HepG2 (cell line): Measurements from ENCODE around the gene EIF3M. TPM values are rescaled to one million over a fixed set of nuclear protein-coding genes. Genes with fewer than 3 reads are reported as not detected.

Source experiments
- ATAC-seq: fragments of 200-7000 bp; cut with Tn5 transposase; 3 replicates; pipeline ENCODE4 v1.9.1; 2020; ENCODE audit warnings: mild to moderate bottlenecking, moderate library complexity
- BruUV-seq: library from RNA; stranded (reverse); fragments of 400-500 nt; replicated peaks from 2 replicates; lab custom pipeline; 2021; lab: Mats Ljungman, UMichigan
- CTCF ChIA-PET: fragments of 300-600 bp; formaldehyde crosslinking; extraction: SDS; loops from one replicate; lab custom pipeline; 2021; ENCODE audit warnings: low total read pairs, inconsistent platforms, low intra/inter-chr PET ratio; lab: Yijun Ruan, JAX
- POLR2A ChIA-PET: fragments of 350-600 bp; sonication (Branson Sonifier 250); formaldehyde crosslinking; loops from one replicate; lab custom pipeline; 2020; ENCODE audit warnings: antibody characterized with exemption, inconsistent platforms; lab: Yijun Ruan, JAX
- DNase-seq: peaks from one replicate; pipeline ENCODE4 v3.0.0-alpha.2; 2015; ENCODE audit warnings: low spot score
- FAIRE-seq: peaks from 3 replicates; lab custom pipeline; 2011; peaks lifted over from hg19 to GRCh38; lab: Jason Lieb, UNC
- H2AFZ ChIP-seq: one replicate; pipeline ENCODE4 v1.6.1; 2011; ENCODE audit warnings: low read length, inconsistent platforms
- H3K27ac ChIP-seq: fragments of 300-600 bp; 3 replicates; pipeline ENCODE4 v1.8.0; 2011; ENCODE audit warnings: mixed run types, mild to moderate bottlenecking, mixed read lengths, low read length, inconsistent platforms; ENCODE audit not compliant: insufficient read depth; ENCODE audit errors: extremely low read length
- H3K27me3 ChIP-seq, 2 experiments: fragments of 200-600 bp in 1 of 2; 2 replicates in 1 of 2; 3 replicates in 1 of 2; pipeline versions ENCODE4 v1.6.0 to v1.8.0; 2011; ENCODE audit warnings: low read length in 2 of 2, mild to moderate bottlenecking in 2 of 2, moderate library complexity in 2 of 2, inconsistent platforms in 1 of 2; ENCODE audit not compliant: insufficient read depth in 2 of 2, control insufficient read depth in 1 of 2
- H3K36me3 ChIP-seq, 2 experiments: fragments of 200-600 bp in 1 of 2; replicated peaks in 1 of 2; 2 replicates in 1 of 2; 3 replicates in 1 of 2; pipeline versions ENCODE4 v1.5.1 to v1.8.0; 2011; ENCODE audit warnings: low read length in 2 of 2, inconsistent platforms in 1 of 2; ENCODE audit not compliant: insufficient read depth in 2 of 2, control insufficient read depth in 1 of 2
- H3K4me1 ChIP-seq: 2 replicates; pipeline ENCODE4 v1.5.1; 2012; ENCODE audit warnings: low read length, inconsistent platforms; ENCODE audit not compliant: insufficient read depth
- H3K4me2 ChIP-seq: 2 replicates; pipeline ENCODE4 v1.6.0; 2011; ENCODE audit warnings: low read depth, low read length, inconsistent platforms
- H3K4me3 ChIP-seq, 3 experiments: fragments of 200-600 bp in 1 of 3; sonication (generic), shearing (Covaris generic) in 1 of 3; replicated peaks in 1 of 3; 2 replicates each; pipeline ENCODE4 v1.5.1; 2011 to 2016; ENCODE audit warnings: low read length in 3 of 3, inconsistent platforms in 2 of 3, low read depth in 2 of 3, mild to moderate bottlenecking in 2 of 3, control low read depth in 1 of 3, mixed read lengths in 1 of 3; ENCODE audit not compliant: insufficient read depth in 1 of 3
- H3K79me2 ChIP-seq: one replicate; pipeline ENCODE4 v1.6.1; 2011; ENCODE audit warnings: low read length, inconsistent platforms; ENCODE audit not compliant: insufficient read depth
- H3K9ac ChIP-seq: 2 replicates; pipeline ENCODE4 v1.6.0; 2011; ENCODE audit warnings: mild to moderate bottlenecking, low read depth, low read length, inconsistent platforms; ENCODE audit not compliant: insufficient read depth
- H3K9me3 ChIP-seq: 2 replicates; pipeline ENCODE4 v1.5.1; 2012; ENCODE audit warnings: mild to moderate bottlenecking, low read length
- H4K20me1 ChIP-seq: 2 replicates; pipeline ENCODE4 v1.6.0; 2011; ENCODE audit warnings: inconsistent platforms, mild to moderate bottlenecking, low read length, moderate library complexity; ENCODE audit not compliant: insufficient read depth
- BORCS8-MEF2B ChIP-seq: sonication (generic); formaldehyde crosslinking; IDR thresholded peaks from 2 replicates; pipeline ENCODE4 v1.8.0; 2022; ENCODE audit warnings: mild to moderate bottlenecking, missing genetic modification reagents
- GATAD2A ChIP-seq: IDR thresholded peaks from 2 replicates; pipeline ENCODE4 v1.6.1; 2016
- HNF4A ChIP-seq: sonication (generic); formaldehyde crosslinking; IDR thresholded peaks from 2 replicates; pipeline ENCODE4 v1.4.0; 2020; ENCODE audit warnings: missing genetic modification reagents
- ISL2 ChIP-seq: sonication (generic); formaldehyde crosslinking; IDR thresholded peaks from 2 replicates; pipeline ENCODE4 v1.5.0; 2020; ENCODE audit warnings: missing genetic modification reagents
- NR2F6 ChIP-seq, 2 experiments: IDR thresholded peaks; 2 replicates each; pipeline ENCODE4 v1.6.1; 2016; ENCODE audit warnings: antibody characterized with exemption in 1 of 2, mild to moderate bottlenecking in 1 of 2
- SOX13 ChIP-seq, 3 experiments: fragments of 450-650 bp in 1 of 3; sonication (generic) in 1 of 3; formaldehyde crosslinking in 1 of 3; IDR thresholded peaks in 2 of 3; conservative IDR thresholded peaks in 1 of 3; 2 replicates each; pipeline versions ENCODE4 v1.5.0 to v1.6.1; 2016 to 2020; ENCODE audit warnings: antibody characterized with exemption in 1 of 3, mild to moderate bottlenecking in 1 of 3, missing compliant biosample characterization in 1 of 3, missing genetic modification reagents in 1 of 3, moderate library complexity in 1 of 3
- TBX2 ChIP-seq: sonication (generic); formaldehyde crosslinking; IDR thresholded peaks from 2 replicates; pipeline ENCODE4 v1.5.0; 2020; ENCODE audit warnings: missing genetic modification reagents, mild to moderate bottlenecking, borderline replicate concordance
- TCF7 ChIP-seq: sonication (generic); IDR thresholded peaks from 2 replicates; pipeline ENCODE4 v1.6.1; 2016; ENCODE audit warnings: antibody characterized with exemption, low read depth
- TFAP4 ChIP-seq: sonication (generic); IDR thresholded peaks from 2 replicates; pipeline ENCODE4 v1.6.1; 2016; ENCODE audit warnings: low read depth, borderline replicate concordance
- WGBS: methylation state at CpG from one replicate; pipeline ENCODE4 v1.1.6; 2017; ENCODE audit warnings: low lambda C conversion rate; 5-methylcytosine and 5-hydroxymethylcytosine counted together
- in situ Hi-C: cut with HindIII; loops from 2 replicates; pipeline ENCODE4 v1.10.0; 2017; ENCODE audit warnings: low pct_unique_long_range_greater_than_20kb; ENCODE audit not compliant: extremely low pct_ligation_motif_present
- intact Hi-C: fragments of 100-400 bp; cut with micrococcal nuclease; formaldehyde crosslinking; loops from one replicate; pipeline ENCODE4 v1.10.0; 2022; ENCODE audit not compliant: unreplicated experiment
- polyA plus RNA-seq, 8 experiments: library from polyadenylated mRNA; depleted of rRNA in 3 of 8; stranded (reverse) in 7 of 8; unstranded in 1 of 8; fragments of >200 nt; fragmentation: Illumina TruSeq in 4 of 8; extraction: Trizol in 4 of 8; gene quantifications; 2 replicates each; pipeline versions ENCODE4 v1.2.1 to v1.2.3, GENCODE V29; 2011 to 2016; ENCODE audit warnings: low read depth in 4 of 8, missing spikeins in 1 of 8, mixed read lengths in 1 of 8; ENCODE audit not compliant: insufficient read depth in 1 of 8
- total RNA-seq, 5 experiments: library from RNA; depleted of rRNA; stranded (reverse); fragments of >200 nt; fragmentation: Illumina TruSeq; extraction: Trizol; gene quantifications; 2 replicates each; pipeline ENCODE4 v1.2.3, GENCODE V29; 2016; ENCODE audit warnings: low read depth in 1 of 5
- TF ChIP-seq, protein P1 (sequence below): IDR thresholded peaks from 2 replicates; pipeline ENCODE4 v1.4.0; 2020; ENCODE audit warnings: mild to moderate bottlenecking, missing genetic modification reagents

The EIF3M gene
- total and polyA plus RNA-seq, 2 of the 13 experiments (the other 11 are each of a cell fraction or from before 2014, with no cell fraction given) = 279 to 389 TPM

DNA sequence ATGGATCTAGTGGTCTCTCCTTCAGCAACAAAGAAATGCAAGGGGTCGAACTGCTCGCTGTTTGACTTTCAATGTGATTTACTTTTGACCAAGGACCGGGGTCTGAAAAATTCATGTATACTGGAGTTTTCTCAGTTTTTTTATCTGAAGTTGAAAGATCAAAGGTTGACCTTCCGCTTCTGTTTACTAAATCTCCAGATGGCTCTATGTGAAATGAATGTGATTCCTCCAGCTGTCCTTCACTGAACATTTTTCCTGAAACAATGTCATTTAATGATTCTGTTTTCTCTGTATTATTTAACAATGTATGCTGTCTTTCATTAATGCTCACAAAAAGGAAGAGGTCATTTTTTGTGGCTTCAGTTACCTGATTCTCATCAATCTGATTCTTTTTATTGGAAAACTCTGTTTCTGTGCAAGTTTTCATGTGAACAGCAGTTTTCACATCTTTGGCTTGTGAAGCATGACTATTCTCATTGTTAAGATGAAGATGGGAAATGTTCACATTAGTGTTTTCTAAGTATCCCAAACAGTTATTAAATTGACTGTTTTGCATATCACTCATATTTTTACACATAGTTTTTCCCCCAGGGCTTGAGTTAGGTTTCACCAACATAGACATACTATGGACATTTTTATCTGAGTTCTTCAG is 30.0 kb downstream of the EIF3M start:
- no TSS peak for BruUV-seq
- POLR2A ChIA-PET = no interaction called here
- Histone ChIP-seq H3K4me1 (peaks cover 14% of the 10 kb centered on the region), H3K4me3 (no peak overlapping the region; a peak in 1 of 6 replicates), H2AFZ (no peak overlapping the region), H3K9me3 (peaks cover 1% of the 10 kb centered on the region; the same call in 1 of the 2 replicates), H4K20me1 (no peaks in the 10 kb centered on the region), H3K4me2 (peak overlapping the region; percentile 38), H3K79me2 (no peaks in the 10 kb centered on the region), H3K9ac (no peak overlapping the region), H3K27ac (no peak overlapping the region), H3K27me3 (no peaks in the 10 kb centered on the region), H3K36me3 (no peaks in the 10 kb centered on the region)
- 6% methylated on average over 4 of the region's 4 CpGs for WGBS
- in situ Hi-C loops = no loop called here
- intact Hi-C loops = loop anchor here (2.0 kb wide), 1 partner anchor 291 kb away; no protein-coding TSS in a partner anchor
- TF ChIP-seq, protein P1, sequence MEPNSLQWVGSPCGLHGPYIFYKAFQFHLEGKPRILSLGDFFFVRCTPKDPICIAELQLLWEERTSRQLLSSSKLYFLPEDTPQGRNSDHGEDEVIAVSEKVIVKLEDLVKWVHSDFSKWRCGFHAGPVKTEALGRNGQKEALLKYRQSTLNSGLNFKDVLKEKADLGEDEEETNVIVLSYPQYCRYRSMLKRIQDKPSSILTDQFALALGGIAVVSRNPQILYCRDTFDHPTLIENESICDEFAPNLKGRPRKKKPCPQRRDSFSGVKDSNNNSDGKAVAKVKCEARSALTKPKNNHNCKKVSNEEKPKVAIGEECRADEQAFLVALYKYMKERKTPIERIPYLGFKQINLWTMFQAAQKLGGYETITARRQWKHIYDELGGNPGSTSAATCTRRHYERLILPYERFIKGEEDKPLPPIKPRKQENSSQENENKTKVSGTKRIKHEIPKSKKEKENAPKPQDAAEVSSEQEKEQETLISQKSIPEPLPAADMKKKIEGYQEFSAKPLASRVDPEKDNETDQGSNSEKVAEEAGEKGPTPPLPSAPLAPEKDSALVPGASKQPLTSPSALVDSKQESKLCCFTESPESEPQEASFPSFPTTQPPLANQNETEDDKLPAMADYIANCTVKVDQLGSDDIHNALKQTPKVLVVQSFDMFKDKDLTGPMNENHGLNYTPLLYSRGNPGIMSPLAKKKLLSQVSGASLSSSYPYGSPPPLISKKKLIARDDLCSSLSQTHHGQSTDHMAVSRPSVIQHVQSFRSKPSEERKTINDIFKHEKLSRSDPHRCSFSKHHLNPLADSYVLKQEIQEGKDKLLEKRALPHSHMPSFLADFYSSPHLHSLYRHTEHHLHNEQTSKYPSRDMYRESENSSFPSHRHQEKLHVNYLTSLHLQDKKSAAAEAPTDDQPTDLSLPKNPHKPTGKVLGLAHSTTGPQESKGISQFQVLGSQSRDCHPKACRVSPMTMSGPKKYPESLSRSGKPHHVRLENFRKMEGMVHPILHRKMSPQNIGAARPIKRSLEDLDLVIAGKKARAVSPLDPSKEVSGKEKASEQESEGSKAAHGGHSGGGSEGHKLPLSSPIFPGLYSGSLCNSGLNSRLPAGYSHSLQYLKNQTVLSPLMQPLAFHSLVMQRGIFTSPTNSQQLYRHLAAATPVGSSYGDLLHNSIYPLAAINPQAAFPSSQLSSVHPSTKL = peak; percentile 28; the same call in 1 of the 2 replicates
- TF ChIP-seq ISL2 (CRISPR knock-in tag) (0 out of 2 replicates have a peak, but pooled peaks have one; percentile 18), TCF7 (peak; percentile 53; the same call in 1 of the 2 replicates), TBX2 (no peak), NR2F6 (IDR thresholded peaks at IDR 0.05) (peak; percentile 30; the same call in 1 of the 2 replicates), NR2F6 (CRISPR knock-in tag; IDR thresholded peaks at IDR 0.05) (no peak), GATAD2A (CRISPR knock-in tag) (0 out of 2 replicates have a peak, but pooled peaks have one; percentile 10), SOX13 (IDR thresholded peaks at IDR 0.05) (no peak), SOX13 (CRISPR knock-in tag; conservative IDR thresholded peaks at IDR 0.05 in 1 of 2, IDR thresholded peaks at IDR 0.05 in 1 of 2) (0 out of 4 replicates have a peak, but pooled peaks of 1 of the 2 experiments have one; percentile 12), TFAP4 (peak; percentile 62; the same call in 1 of the 2 replicates), BORCS8-MEF2B (CRISPR knock-in tag) (no peak), HNF4A (CRISPR knock-in tag) (0 out of 2 replicates have a peak, but pooled peaks have one; percentile 9)
- DNase-seq (peak; percentile 35), ATAC-seq (peak; percentile 40; the same call in 1 of the 3 replicates), FAIRE-seq (peak; percentile 26)
- CTCF ChIA-PET = no interaction called here
